Skeletal muscle tissue (tissue), 4 donors: Measurements from ENCODE around the gene PPP2R1A. TPM values are rescaled to one million over a fixed set of nuclear protein-coding genes. Genes with fewer than 3 reads are reported as not detected.

Experiments
- H3K27ac ChIP-seq: one replicate; pipeline ENCODE4 v1.7.0; 2013; ENCODE audit warnings: mild to moderate bottlenecking, low read depth, low read length, inconsistent platforms
- H3K27me3 ChIP-seq, 3 donors: one replicate each; pipeline ENCODE4 v1.7.0; 2013; ENCODE audit warnings: low read length in 3 of 3; ENCODE audit not compliant: control insufficient read depth in 3 of 3, insufficient read depth in 3 of 3
- H3K36me3 ChIP-seq, 3 donors: one replicate each; pipeline ENCODE4 v1.7.0; 2013; ENCODE audit warnings: low read length in 3 of 3; ENCODE audit not compliant: control insufficient read depth in 3 of 3, insufficient read depth in 3 of 3
- H3K4me1 ChIP-seq, 3 donors: one replicate each; pipeline ENCODE4 v1.7.0; 2013; ENCODE audit warnings: low read length in 3 of 3, mild to moderate bottlenecking in 3 of 3; ENCODE audit not compliant: control insufficient read depth in 3 of 3, insufficient read depth in 3 of 3
- H3K4me3 ChIP-seq, 3 donors: one replicate each; pipeline ENCODE4 v1.7.0; 2013; ENCODE audit warnings: low read length in 3 of 3
- H3K9ac ChIP-seq, 3 donors: one replicate each; pipeline ENCODE4 v1.7.0; 2013; ENCODE audit warnings: low read length in 3 of 3, mild to moderate bottlenecking in 3 of 3, moderate library complexity in 2 of 3, low read depth in 1 of 3
- H3K9me3 ChIP-seq, 3 donors: one replicate each; pipeline ENCODE4 v1.7.0; 2013; ENCODE audit warnings: low read length in 3 of 3; ENCODE audit not compliant: control insufficient read depth in 3 of 3
- total RNA-seq: library from RNA; depleted of rRNA; stranded (reverse); fragments of >200 nt; gene quantifications from one replicate; pipeline ENCODE4 v1.2.3, GENCODE V29; 2014
- donor health status: Osteomylitis.

The PPP2R1A gene
- total RNA-seq, 1 donor from 2014 or later = 65.8 TPM

- no peak overlapping the region for H3K4me3 ChIP-seq
- no peak overlapping the region for H3K27ac ChIP-seq
- H3K4me1 ChIP-seq = peaks cover 0 to 2% (median 0%) of the 10 kb centered on the region in 3 donors
- H3K36me3 ChIP-seq = peaks cover 92 to 99% (median 93%) of the 10 kb centered on the region in 3 donors
- H3K27me3 ChIP-seq = no peaks in the 10 kb centered on the region
- H3K9me3 ChIP-seq = no peaks in the 10 kb centered on the region
- H3K9ac ChIP-seq = no peak overlapping the region
These were observed 31.2 kb downstream of the PPP2R1A start for GRCh38 chr19:52221031-52221430.

DNA sequence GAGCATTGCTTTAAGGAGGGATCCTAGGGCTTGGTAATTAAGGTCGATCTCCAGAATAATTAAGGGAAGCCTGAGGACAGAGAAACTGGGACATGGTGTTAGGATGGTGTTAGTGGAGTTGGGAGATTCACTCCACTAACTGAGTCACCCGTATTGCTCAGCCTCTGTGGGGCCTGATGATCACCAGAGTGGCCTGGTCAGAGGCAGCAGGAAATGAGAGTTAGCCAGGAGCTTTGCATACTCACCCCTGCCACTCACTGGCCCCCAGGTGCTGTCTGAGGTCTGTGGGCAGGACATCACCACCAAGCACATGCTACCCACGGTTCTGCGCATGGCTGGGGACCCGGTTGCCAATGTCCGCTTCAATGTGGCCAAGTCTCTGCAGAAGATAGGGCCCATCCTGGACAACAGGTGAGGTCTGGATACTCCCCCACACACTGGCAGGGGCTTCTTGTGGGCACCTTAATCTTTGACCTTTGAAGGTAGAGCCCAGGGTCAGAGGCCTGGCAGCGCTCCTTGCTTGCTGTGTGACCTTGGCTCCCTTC is 32.1 kb downstream of the PPP2R1A start:
- Histone ChIP-seq H3K4me3 (no peak overlapping the region), H3K9ac (no peak overlapping the region), H3K9me3 (no peaks in the 10 kb centered on the region), H3K27me3 (no peaks in the 10 kb centered on the region), H3K4me1 (peaks cover 0 to 2% (median 0%) of the 10 kb centered on the region in 3 donors), H3K27ac (no peak overlapping the region), H3K36me3 (peaks cover 93 to 99% (median 93%) of the 10 kb centered on the region in 3 donors)

DNA sequence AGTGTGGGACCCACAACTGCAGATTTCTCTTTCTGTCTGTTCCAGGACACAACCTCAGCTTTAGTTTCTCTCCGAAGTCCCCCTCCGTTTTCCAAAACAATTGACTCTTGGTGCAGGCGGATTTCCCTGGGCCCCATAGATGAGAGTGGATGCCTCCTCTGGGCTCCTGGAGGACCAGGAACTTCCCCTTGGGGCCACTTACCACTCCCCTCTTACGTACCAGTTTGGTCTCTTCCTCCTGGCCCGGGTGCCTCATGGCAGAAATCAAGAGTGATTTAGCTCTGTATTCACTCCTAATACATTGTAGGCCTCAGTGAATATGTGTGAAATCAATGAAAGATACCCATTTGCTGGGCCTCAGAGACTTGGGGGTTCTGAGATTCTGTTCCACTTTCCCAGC is 34.4 kb downstream of the PPP2R1A start:
- H3K4me3 ChIP-seq = no peak overlapping the region
- no peak overlapping the region for H3K9ac ChIP-seq
- no peaks in the 10 kb centered on the region for H3K27me3 ChIP-seq
- peaks cover 87 to 96% (median 93%) of the 10 kb centered on the region in 3 donors for H3K36me3 ChIP-seq
- peaks cover 0 to 2% (median 0%) of the 10 kb centered on the region in 3 donors for H3K4me1 ChIP-seq
- H3K9me3 ChIP-seq = no peaks in the 10 kb centered on the region
- no peak overlapping the region for H3K27ac ChIP-seq

GRCh38 chr19:52226652-52227051 is 36.8 kb downstream of the PPP2R1A start:
- H3K9ac ChIP-seq = no peak overlapping the region
- peaks cover 64 to 71% (median 69%) of the 10 kb centered on the region in 3 donors for H3K36me3 ChIP-seq
- H3K27me3 ChIP-seq = no peaks in the 10 kb centered on the region
- no peak overlapping the region for H3K27ac ChIP-seq
- no peaks in the 10 kb centered on the region for H3K4me1 ChIP-seq
- no peak overlapping the region for H3K4me3 ChIP-seq
- H3K9me3 ChIP-seq = no peaks in the 10 kb centered on the region

DNA sequence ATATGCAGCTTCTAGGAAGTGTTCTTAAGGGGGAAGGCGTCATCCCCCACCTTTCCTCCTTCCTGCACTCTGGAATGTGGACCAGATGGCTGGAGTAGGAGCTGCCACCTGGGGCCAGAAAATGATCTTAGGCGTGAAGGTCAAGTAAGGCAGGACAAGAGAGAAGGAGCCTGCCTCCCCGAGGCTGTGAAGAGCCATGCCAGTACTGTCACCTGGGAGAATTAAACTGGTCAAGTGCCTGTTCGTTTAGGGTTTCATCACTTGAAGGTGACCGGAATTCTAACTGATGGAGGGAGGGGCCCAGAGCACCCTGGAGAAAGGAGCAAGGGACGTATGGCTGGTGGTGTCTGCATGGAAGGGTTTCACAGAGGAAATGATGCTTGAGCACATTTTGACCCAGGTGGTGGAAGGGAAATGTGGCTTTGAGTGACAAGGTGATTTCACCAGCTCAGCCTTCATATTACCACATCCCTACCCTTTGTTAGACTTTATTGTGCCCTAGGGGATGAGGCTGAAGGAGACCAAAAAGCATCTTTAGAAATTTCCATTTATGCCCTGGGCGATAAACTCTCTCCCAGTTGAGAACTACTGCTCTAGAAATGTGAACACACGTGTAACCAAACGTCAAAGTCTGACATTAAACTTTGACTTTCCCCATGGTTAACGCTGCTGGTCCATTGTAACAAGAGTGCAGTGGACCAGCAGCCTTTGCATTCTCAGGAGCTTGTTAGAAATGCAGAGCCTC is 37.5 kb downstream of the PPP2R1A start:
- Histone ChIP-seq H3K4me1 (no peaks in the 10 kb centered on the region), H3K27me3 (no peaks in the 10 kb centered on the region), H3K36me3 (peaks cover 56 to 64% (median 62%) of the 10 kb centered on the region in 3 donors), H3K27ac (no peak overlapping the region), H3K9ac (no peak overlapping the region), H3K4me3 (no peak overlapping the region), H3K9me3 (no peaks in the 10 kb centered on the region)

DNA sequence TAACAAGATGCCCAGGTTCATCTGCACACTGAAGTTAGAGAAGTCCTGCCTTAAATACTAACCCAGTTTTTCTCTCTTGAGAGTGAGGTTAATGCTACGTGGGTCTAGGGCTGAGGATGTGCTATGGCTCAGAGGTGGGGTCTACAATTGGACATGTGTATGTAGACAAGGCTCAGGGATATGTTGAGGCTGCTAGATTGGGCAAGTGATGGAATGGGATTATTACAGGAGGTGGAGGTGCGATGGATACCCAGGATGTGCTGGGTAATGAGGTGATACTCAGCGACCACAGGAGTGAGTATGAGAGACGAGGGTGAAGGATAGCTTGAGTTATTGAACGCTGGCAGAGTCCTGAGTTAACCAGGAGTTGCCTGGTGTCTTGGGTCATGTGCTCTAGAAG is 38.1 kb downstream of the PPP2R1A start:
- H3K36me3 ChIP-seq = peaks cover 50 to 58% (median 56%) of the 10 kb centered on the region in 3 donors

DNA sequence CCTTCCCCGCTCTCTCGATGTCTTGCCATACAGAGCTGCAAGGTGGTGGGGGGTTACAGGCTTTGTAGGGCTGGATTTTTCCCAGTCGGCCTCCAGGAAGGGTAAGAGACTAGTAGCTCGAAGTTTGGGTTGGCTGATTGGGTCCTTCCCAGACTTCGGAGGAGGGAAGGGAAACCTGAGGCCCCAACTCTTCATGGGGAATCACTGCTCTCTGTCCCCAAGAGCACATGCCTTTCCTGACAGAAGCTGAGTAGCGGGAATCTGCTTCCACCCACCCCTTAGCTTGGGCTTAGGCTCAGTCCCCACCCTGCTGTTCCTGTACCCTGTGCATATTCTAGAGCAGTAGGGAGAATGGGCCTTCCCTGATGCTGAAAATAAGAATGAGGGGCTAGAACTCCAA is 39.7 kb downstream of the PPP2R1A start:
- Histone ChIP-seq H3K9me3 (no peaks in the 10 kb centered on the region), H3K4me1 (no peaks in the 10 kb centered on the region), H3K27me3 (no peaks in the 10 kb centered on the region), H3K9ac (no peak overlapping the region), H3K27ac (no peak overlapping the region), H3K36me3 (peaks cover 35 to 42% (median 40%) of the 10 kb centered on the region in 3 donors), H3K4me3 (no peak overlapping the region)

More for the DNA sequence above, 38.1 kb downstream of the PPP2R1A start:
- H3K27me3 ChIP-seq = no peaks in the 10 kb centered on the region
- H3K27ac ChIP-seq = no peak overlapping the region
- no peaks in the 10 kb centered on the region for H3K4me1 ChIP-seq
- H3K9ac ChIP-seq = no peak overlapping the region
- H3K9me3 ChIP-seq = no peaks in the 10 kb centered on the region
- no peak overlapping the region for H3K4me3 ChIP-seq

DNA sequence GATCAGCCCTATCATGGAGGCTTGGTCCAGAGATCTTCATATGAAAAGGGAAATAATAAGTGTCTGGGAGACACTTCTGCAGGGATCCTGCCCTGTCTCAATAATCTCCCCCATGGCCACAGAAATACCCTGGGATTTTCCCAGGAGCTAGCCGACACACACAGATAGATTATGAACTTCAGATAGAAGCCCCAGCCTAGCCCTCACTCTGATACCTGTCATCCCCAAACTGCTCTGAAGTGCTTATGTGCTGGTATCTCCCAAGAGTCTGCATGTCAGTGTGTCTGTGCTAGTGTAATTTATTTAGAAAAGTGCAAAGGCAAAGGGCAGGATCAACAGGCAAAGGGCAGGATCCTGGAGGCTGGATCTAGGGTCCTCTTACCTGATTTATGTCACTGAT is 40.8 kb downstream of the PPP2R1A start:
- H3K9me3 ChIP-seq = no peaks in the 10 kb centered on the region
- peaks cover 29 to 32% (median 32%) of the 10 kb centered on the region in 3 donors for H3K36me3 ChIP-seq

DNA sequence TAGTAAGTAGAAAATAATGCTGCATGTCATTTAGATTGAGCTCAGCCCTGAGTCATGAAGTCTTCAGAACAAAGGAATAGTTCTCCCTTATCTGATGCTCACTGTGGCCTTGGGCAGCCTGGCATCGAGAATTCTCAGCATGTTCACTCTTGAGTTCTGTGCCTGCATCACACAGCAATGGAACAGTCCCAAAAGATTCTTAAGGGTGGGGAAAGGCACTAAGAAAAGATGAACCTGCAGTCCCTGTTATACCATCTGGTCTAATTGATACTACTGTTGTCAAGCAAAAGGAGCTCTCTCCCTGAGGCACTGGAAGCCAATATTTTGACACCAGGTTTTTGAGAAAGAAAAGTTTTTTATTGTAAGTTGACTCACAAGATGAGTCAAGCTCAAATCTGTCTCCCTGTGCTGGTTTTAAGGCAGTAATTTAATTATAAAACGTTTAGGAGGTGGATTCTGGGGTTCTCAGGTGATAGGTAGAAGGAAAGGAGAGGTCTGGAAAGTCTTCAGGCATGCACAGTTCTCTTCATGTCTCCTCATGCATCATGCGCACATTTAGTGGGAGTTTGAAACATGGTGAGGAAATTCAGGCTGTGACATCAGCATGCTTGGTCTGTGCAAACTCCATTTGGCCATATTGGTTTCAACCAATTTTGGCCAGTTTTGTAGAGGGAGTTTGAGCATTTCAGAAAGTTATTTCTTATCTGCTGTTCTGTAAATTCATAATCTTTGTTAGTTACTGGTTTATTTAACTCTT is 41.5 kb downstream of the PPP2R1A start:
- Histone ChIP-seq H3K27me3 (no peaks in the 10 kb centered on the region), H3K27ac (no peak overlapping the region), H3K36me3 (peaks cover 22 to 26% (median 25%) of the 10 kb centered on the region in 3 donors), H3K4me3 (no peak overlapping the region), H3K4me1 (no peaks in the 10 kb centered on the region), H3K9me3 (no peaks in the 10 kb centered on the region), H3K9ac (no peak overlapping the region)

More for the DNA sequence above, 40.8 kb downstream of the PPP2R1A start:
- Histone ChIP-seq H3K9ac (no peak overlapping the region), H3K4me1 (no peaks in the 10 kb centered on the region), H3K27ac (no peak overlapping the region), H3K4me3 (no peak overlapping the region), H3K27me3 (no peaks in the 10 kb centered on the region)

DNA sequence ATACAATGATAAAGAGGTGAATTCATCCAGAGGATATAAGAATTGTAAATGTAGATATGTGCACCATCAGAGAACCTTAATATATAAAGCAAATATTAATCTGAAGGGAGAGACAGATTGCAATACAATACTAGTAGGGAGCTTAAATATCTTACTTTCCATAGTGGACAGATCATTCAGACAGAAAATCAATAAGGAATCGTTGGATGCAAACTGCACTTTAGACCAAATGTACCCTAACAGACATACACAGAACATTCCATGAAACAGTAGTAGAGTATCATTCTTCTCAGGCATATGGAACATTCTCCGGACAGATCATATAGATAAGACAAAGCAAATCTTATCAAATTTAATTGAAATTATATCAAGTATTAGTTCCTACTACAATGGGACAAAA is 44.6 kb downstream of the PPP2R1A start:
- Histone ChIP-seq H3K27me3 (no peaks in the 10 kb centered on the region), H3K9ac (no peak overlapping the region), H3K36me3 (no peaks in the 10 kb centered on the region), H3K9me3 (no peaks in the 10 kb centered on the region), H3K27ac (no peak overlapping the region), H3K4me1 (no peaks in the 10 kb centered on the region), H3K4me3 (no peak overlapping the region)
